Gastroesophageal sphincter (tissue), 3 donors: Measurements from ENCODE around the gene OR7G2.

Experiments
- POLR2A ChIP-seq, 2 donors: fragments of 450-650 bp; IDR thresholded peaks; one replicate each; pipeline ENCODE4 v1.6.1; 2017; ENCODE audit warnings: antibody characterized with exemption in 2 of 2, mild to moderate bottlenecking in 2 of 2, moderate library complexity in 1 of 2
- POLR2AphosphoS5 ChIP-seq: sonication (generic); formaldehyde crosslinking; IDR thresholded peaks from one replicate; pipeline ENCODE4 v1.6.1; 2017; ENCODE audit warnings: antibody characterized with exemption
- TF ChIP-seq, protein P1 (sequence below), 4 experiments: fragments of 200-600 bp in 2 of 4; fragments of 450-650 bp in 2 of 4; sonication (generic) in 1 of 4; IDR thresholded peaks; one replicate each; pipeline ENCODE4 v1.5.1; 2017 to 2019; ENCODE audit warnings: antibody characterized with exemption in 4 of 4, mild to moderate bottlenecking in 2 of 4, moderate library complexity in 2 of 4

DNA sequence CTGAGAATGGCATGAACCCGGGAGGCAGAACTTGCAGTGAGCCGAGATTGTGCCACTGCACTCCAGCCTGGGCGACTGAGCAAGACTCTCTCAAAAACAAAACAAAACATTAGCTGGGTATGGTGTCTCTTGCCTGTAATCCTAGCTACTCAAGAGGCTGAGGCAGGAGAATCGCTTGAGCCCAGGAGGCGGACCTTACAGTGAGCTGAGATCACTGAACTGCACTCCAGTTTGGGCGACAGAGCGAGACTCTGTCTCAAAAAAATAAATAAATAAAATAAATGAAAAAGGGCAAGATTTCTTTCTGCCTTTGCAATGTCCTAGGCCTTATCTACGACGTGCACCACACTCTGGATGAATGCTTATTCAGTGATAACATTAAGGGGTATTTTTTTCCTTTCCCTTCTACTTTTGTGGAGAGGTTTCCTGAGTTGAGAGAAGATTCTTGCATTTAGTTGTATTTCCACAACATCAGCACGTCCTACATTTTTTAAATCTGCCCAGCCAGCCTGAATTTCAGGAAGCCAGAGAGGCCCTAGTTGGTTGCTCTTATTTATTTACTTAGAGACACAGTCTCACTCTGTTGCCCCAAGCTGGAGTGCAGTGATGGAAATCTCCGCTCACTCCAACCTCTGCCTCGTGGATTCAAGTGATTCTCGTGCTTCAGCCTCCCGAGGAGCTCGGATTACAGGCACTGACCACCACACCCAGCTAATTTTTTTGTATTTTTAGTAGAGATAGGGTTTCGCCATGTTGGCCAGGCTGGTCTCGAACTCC, 46.5 kb downstream of the OR7G2 start:
- TF ChIP-seq, protein P1, sequence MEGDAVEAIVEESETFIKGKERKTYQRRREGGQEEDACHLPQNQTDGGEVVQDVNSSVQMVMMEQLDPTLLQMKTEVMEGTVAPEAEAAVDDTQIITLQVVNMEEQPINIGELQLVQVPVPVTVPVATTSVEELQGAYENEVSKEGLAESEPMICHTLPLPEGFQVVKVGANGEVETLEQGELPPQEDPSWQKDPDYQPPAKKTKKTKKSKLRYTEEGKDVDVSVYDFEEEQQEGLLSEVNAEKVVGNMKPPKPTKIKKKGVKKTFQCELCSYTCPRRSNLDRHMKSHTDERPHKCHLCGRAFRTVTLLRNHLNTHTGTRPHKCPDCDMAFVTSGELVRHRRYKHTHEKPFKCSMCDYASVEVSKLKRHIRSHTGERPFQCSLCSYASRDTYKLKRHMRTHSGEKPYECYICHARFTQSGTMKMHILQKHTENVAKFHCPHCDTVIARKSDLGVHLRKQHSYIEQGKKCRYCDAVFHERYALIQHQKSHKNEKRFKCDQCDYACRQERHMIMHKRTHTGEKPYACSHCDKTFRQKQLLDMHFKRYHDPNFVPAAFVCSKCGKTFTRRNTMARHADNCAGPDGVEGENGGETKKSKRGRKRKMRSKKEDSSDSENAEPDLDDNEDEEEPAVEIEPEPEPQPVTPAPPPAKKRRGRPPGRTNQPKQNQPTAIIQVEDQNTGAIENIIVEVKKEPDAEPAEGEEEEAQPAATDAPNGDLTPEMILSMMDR (IDR thresholded peaks at IDR 0.05), result no peak
- TF ChIP-seq POLR2A (IDR thresholded peaks at IDR 0.05), result no peak
- no peak for TF ChIP-seq POLR2AphosphoS5
